ENCODE results near the gene FAM47B.

The FAM47B gene

GRCh38 chrX:34956916-34957315 lies 14.3 kb downstream of the FAM47B start:
- TF ChIP-seq, protein P1, sequence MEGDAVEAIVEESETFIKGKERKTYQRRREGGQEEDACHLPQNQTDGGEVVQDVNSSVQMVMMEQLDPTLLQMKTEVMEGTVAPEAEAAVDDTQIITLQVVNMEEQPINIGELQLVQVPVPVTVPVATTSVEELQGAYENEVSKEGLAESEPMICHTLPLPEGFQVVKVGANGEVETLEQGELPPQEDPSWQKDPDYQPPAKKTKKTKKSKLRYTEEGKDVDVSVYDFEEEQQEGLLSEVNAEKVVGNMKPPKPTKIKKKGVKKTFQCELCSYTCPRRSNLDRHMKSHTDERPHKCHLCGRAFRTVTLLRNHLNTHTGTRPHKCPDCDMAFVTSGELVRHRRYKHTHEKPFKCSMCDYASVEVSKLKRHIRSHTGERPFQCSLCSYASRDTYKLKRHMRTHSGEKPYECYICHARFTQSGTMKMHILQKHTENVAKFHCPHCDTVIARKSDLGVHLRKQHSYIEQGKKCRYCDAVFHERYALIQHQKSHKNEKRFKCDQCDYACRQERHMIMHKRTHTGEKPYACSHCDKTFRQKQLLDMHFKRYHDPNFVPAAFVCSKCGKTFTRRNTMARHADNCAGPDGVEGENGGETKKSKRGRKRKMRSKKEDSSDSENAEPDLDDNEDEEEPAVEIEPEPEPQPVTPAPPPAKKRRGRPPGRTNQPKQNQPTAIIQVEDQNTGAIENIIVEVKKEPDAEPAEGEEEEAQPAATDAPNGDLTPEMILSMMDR (IDR thresholded peaks at IDR 0.05; ENCODE audit: low read depth, low read length, missing control alignments) = no peak
- DNase-seq (ENCODE audit: low read depth) = peak; percentile 6
- no peak overlapping the region for H3K4me3 ChIP-seq (ENCODE audit: low read depth, low read length)
- in situ Hi-C loops (cut with HindIII; ENCODE audit: low sequenced_read_pairs) = no loop called here

GRCh38 chrX:34961662-34962061 lies 19.1 kb downstream of the FAM47B start:
- no peak for DNase-seq (ENCODE audit: low read depth)
- H3K4me3 ChIP-seq (ENCODE audit: low read depth, low read length) = no peak overlapping the region
- TF ChIP-seq, protein P1 (IDR thresholded peaks at IDR 0.05; ENCODE audit: low read depth, low read length, missing control alignments) = no peak
- in situ Hi-C loops (cut with HindIII; ENCODE audit: low sequenced_read_pairs) = no loop called here

GRCh38 chrX:34972206-34972605 lies 29.6 kb downstream of the FAM47B start:
- TF ChIP-seq, protein P1 (IDR thresholded peaks at IDR 0.05; ENCODE audit: low read depth, low read length, missing control alignments) = no peak
- in situ Hi-C loops (cut with HindIII; ENCODE audit: low sequenced_read_pairs) = no loop called here
- no peak overlapping the region for H3K4me3 ChIP-seq (ENCODE audit: low read depth, low read length)
- DNase-seq (ENCODE audit: low read depth) = no peak

- H3K4me3 ChIP-seq (ENCODE audit: low read depth, low read length) = no peak overlapping the region
- TF ChIP-seq, protein P1 (IDR thresholded peaks at IDR 0.05; ENCODE audit: low read depth, low read length, missing control alignments) = no peak
- DNase-seq (ENCODE audit: low read depth) = no peak
- in situ Hi-C loops (cut with HindIII; ENCODE audit: low sequenced_read_pairs) = no loop called here
Observed at GRCh38 chrX:34978171-34978570, 35.6 kb downstream of the FAM47B start.

- TF ChIP-seq, protein P1 (IDR thresholded peaks at IDR 0.05; ENCODE audit: low read depth, low read length, missing control alignments) = no peak
- no peak overlapping the region for H3K4me3 ChIP-seq (ENCODE audit: low read depth, low read length)
- DNase-seq (ENCODE audit: low read depth) = no peak
- in situ Hi-C loops (cut with HindIII; ENCODE audit: low sequenced_read_pairs) = no loop called here
Observed at GRCh38 chrX:34987646-34988045, 45.0 kb downstream of the FAM47B start.

Data from astrocyte of the cerebellum (primary cell).